ENCODE data around the gene HJV.

DNA sequence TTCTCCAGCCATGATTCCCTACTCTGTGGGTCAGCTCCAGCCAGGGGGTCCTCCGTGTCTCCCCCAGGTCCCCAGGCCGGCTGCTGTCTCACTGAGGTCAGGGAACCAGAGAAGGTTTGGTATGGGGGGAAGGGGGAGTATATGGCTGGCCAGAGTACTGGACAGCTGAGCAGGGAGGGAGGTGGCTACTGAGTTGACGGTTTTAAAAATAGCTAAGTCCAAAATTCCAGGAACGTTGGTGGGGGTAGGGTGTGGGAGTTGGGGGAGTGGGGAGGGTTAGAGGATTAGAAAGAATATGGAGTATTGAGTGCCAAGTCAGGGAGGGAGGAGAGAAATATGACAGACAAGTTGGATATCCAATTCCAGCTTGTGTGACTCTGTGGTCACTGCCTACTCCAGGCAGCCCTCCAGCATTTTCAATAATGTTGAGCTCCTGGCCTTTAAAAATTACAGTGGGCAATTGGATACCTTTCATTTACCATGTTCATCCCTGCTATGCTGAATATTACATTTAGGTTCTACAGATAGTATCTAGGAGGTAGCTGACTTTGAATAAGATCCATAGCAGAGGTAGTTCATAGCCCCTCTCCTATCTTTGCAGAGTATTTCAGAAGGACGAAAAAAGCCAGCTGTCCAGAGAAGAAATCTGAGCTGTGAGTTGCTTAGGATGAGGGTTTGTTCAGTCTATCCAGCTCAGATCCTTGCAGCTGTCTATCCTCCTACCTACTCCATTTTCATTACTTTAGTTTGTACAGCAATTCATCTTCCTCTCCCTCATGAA, at the start of gene HJV:
- TF ChIP-seq, protein P1, sequence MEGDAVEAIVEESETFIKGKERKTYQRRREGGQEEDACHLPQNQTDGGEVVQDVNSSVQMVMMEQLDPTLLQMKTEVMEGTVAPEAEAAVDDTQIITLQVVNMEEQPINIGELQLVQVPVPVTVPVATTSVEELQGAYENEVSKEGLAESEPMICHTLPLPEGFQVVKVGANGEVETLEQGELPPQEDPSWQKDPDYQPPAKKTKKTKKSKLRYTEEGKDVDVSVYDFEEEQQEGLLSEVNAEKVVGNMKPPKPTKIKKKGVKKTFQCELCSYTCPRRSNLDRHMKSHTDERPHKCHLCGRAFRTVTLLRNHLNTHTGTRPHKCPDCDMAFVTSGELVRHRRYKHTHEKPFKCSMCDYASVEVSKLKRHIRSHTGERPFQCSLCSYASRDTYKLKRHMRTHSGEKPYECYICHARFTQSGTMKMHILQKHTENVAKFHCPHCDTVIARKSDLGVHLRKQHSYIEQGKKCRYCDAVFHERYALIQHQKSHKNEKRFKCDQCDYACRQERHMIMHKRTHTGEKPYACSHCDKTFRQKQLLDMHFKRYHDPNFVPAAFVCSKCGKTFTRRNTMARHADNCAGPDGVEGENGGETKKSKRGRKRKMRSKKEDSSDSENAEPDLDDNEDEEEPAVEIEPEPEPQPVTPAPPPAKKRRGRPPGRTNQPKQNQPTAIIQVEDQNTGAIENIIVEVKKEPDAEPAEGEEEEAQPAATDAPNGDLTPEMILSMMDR (IDR thresholded peaks at IDR 0.05; ENCODE audit: poor library complexity), result no peak
- TF ChIP-seq EZH2 (IDR thresholded peaks at IDR 0.05; ENCODE audit: borderline replicate concordance), result no peak
- TF ChIP-seq EZH2phosphoT487 (IDR thresholded peaks at IDR 0.05; ENCODE audit: low read depth, severe bottlenecking, unreplicated experiment), result no peak

All from hepatocyte (in vitro differentiated cells).